ENCODE results near the gene ANXA4. TPM values are rescaled to one million over a fixed set of nuclear protein-coding genes. Genes with fewer than 3 reads are reported as not detected.
A peak's percentile ranks its signal among the peaks of the same experiment; 100 is the strongest.
"Not testable (repeated sequence)": the region's sequence is repeated elsewhere in the genome, so short reads cannot be mapped to it uniquely, and the experiment has no call there.

ANXA4 gene
- total RNA-seq, 1 donor from 2014 or later = 28.5 TPM

- DNase-seq (ENCODE audit: low read depth) = no peak
These were observed 11.9 kb downstream of the ANXA4 start for GRCh38 chr2:69753659-69754363.

- DNase-seq (ENCODE audit: low read depth) = no peak
These were observed 12.7 kb downstream of the ANXA4 start for GRCh38 chr2:69754633-69755032.

GRCh38 chr2:69755862-69756467, 14.0 kb downstream of the ANXA4 start:
- peak; percentile 64 for DNase-seq (ENCODE audit: low read depth)

- no peak for DNase-seq (ENCODE audit: low read depth)
These were observed 20.1 kb downstream of the ANXA4 start for GRCh38 chr2:69762025-69762424.

GRCh38 chr2:69762513-69763494, 20.9 kb downstream of the ANXA4 start:
- no peak for DNase-seq (ENCODE audit: low read depth)

- not testable (repeated sequence) for DNase-seq (ENCODE audit: low read depth)
These were observed 21.9 kb downstream of the ANXA4 start for GRCh38 chr2:69763831-69764230.

- peak; percentile 82 for DNase-seq (ENCODE audit: low read depth)
These were observed 22.6 kb downstream of the ANXA4 start for GRCh38 chr2:69764286-69765095.

- DNase-seq (ENCODE audit: low read depth) = no peak
These were observed 23.1 kb downstream of the ANXA4 start for GRCh38 chr2:69765096-69765380.

- DNase-seq (ENCODE audit: low read depth) = peak; percentile 40
These were observed 24.1 kb downstream of the ANXA4 start for GRCh38 chr2:69766014-69766413.

GRCh38 chr2:69767034-69767433, 25.1 kb downstream of the ANXA4 start:
- peak; percentile 92 for DNase-seq (ENCODE audit: low read depth)

- DNase-seq (ENCODE audit: low read depth) = no peak
These were observed 26.3 kb downstream of the ANXA4 start for GRCh38 chr2:69768235-69768634.

GRCh38 chr2:69768789-69769188, 26.9 kb downstream of the ANXA4 start:
- DNase-seq (ENCODE audit: low read depth) = no peak

GRCh38 chr2:69769272-69769671, 27.3 kb downstream of the ANXA4 start:
- no peak for DNase-seq (ENCODE audit: low read depth)

- peak; percentile 93 for DNase-seq (ENCODE audit: low read depth)
These were observed 28.3 kb downstream of the ANXA4 start for GRCh38 chr2:69770193-69770702.

GRCh38 chr2:69770747-69771146, 28.8 kb downstream of the ANXA4 start:
- no peak for DNase-seq (ENCODE audit: low read depth)

- no peak for DNase-seq (ENCODE audit: low read depth)
These were observed 29.5 kb downstream of the ANXA4 start for GRCh38 chr2:69771461-69771860.

- peak; percentile 49 for DNase-seq (ENCODE audit: low read depth)
These were observed 31.3 kb downstream of the ANXA4 start for GRCh38 chr2:69773206-69773605.

GRCh38 chr2:69774258-69774983, 32.5 kb downstream of the ANXA4 start:
- not testable (repeated sequence) for DNase-seq (ENCODE audit: low read depth)

GRCh38 chr2:69774984-69775982, 33.3 kb downstream of the ANXA4 start:
- DNase-seq (ENCODE audit: low read depth) = no peak

Measured in myocyte (in vitro differentiated cells).